ENCODE data around the gene UGT1A7.

DNA sequence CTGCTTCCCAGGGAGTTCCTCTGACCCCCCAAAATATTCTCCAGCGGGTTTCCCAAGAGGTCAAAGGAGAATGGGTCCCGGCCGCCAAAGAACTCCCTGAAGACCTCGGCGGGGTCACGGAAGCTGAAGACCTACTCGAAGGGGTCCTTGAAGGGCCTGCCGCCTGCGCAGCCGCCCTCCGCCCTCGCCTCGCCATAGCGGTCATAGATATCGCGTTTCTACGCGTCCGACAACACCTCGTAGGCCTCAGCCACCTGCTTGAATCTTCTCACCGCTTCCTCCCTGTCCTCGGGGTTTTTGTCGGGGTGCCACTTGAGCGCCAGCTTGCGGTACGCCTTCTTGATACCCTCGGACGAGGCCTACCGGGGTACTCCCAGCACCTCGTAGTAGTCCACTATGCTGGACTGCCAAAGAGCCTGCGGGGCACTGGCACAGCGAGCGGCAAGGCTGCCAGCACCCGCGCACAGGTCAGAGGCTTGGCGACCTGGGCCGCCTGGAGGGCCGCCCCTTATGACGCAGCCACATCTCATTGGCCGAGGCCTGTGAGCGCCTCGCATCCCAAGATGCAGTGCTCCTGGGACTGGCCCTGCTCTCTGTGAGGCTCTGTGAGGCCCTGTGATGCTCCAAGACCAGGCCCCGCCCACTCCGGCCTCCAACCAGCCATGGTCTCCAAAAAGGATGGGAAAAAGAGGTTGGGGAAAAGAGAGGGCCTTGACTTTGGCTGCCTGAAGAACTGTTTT is 73.3 kb downstream of the UGT1A7 start:
- no peak for TF ChIP-seq POLR2AphosphoS5 (IDR thresholded peaks at IDR 0.05; ENCODE audit: insufficient read depth in 1 of 2, low read depth in 1 of 2)
- TF ChIP-seq, protein P1, sequence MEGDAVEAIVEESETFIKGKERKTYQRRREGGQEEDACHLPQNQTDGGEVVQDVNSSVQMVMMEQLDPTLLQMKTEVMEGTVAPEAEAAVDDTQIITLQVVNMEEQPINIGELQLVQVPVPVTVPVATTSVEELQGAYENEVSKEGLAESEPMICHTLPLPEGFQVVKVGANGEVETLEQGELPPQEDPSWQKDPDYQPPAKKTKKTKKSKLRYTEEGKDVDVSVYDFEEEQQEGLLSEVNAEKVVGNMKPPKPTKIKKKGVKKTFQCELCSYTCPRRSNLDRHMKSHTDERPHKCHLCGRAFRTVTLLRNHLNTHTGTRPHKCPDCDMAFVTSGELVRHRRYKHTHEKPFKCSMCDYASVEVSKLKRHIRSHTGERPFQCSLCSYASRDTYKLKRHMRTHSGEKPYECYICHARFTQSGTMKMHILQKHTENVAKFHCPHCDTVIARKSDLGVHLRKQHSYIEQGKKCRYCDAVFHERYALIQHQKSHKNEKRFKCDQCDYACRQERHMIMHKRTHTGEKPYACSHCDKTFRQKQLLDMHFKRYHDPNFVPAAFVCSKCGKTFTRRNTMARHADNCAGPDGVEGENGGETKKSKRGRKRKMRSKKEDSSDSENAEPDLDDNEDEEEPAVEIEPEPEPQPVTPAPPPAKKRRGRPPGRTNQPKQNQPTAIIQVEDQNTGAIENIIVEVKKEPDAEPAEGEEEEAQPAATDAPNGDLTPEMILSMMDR (IDR thresholded peaks at IDR 0.05): no peak
